OCI-LY7 (cell line): ENCODE measurements around the gene S100A1. TPM values are rescaled to one million over a fixed set of nuclear protein-coding genes. Genes with fewer than 3 reads are reported as not detected.

Experiments
- BruUV-seq: library from RNA; stranded (reverse); fragments of 400-500 nt; replicated peaks from 2 replicates; lab custom pipeline; 2021; lab: Mats Ljungman, UMichigan
- CTCF ChIA-PET: fragments of 300-600 bp; sonication (Branson Sonifier 250); formaldehyde crosslinking; loops from one replicate; lab custom pipeline; 2022; ENCODE audit warnings: antibody characterized with exemption; ENCODE audit not compliant: unreplicated experiment; lab: Charles Lee
- POLR2A ChIA-PET: fragments of 300-600 bp; sonication (Branson Sonifier 250); formaldehyde crosslinking; loops from one replicate; lab custom pipeline; 2022; ENCODE audit warnings: antibody characterized with exemption; lab: Charles Lee
- DNase-seq: peaks from one replicate; pipeline ENCODE4 v3.0.0-alpha.2; 2015; ENCODE audit warnings: low spot score
- H2AFZ ChIP-seq: fragments of 200-600 bp; sonication (generic), shearing (Covaris generic); 2 replicates; pipeline ENCODE4 v1.6.1; 2014; ENCODE audit warnings: mild to moderate bottlenecking, antibody characterized with exemption, low read length, moderate library complexity
- H3K27ac ChIP-seq: fragments of 200-600 bp; sonication (generic); 2 replicates; pipeline ENCODE4 v1.5.1; 2014; ENCODE audit warnings: mixed run types, low read depth, mild to moderate bottlenecking, moderate library complexity, low read length, inconsistent platforms; ENCODE audit not compliant: poor library complexity, severe bottlenecking
- H3K36me3 ChIP-seq: fragments of 200-600 bp; sonication (generic); 2 replicates; pipeline ENCODE4 v1.6.1; 2014; ENCODE audit warnings: mild to moderate bottlenecking, antibody characterized with exemption, low read length, moderate library complexity, mixed read lengths; ENCODE audit not compliant: insufficient read depth
- H3K4me1 ChIP-seq: fragments of 200-600 bp; sonication (generic); 2 replicates; pipeline ENCODE4 v1.5.1; 2014; ENCODE audit warnings: mild to moderate bottlenecking, low read length; ENCODE audit not compliant: insufficient read depth, poor library complexity, severe bottlenecking
- H3K4me2 ChIP-seq: fragments of 200-600 bp; sonication (generic); 2 replicates; pipeline ENCODE4 v1.6.1; 2014; ENCODE audit warnings: mild to moderate bottlenecking, low read length
- H3K4me3 ChIP-seq: fragments of 200-600 bp; sonication (generic); 2 replicates; pipeline ENCODE4 v1.5.1; 2014; ENCODE audit warnings: mild to moderate bottlenecking, low read depth, low read length; ENCODE audit not compliant: poor library complexity, severe bottlenecking
- H3K79me2 ChIP-seq: fragments of 200-600 bp; sonication (generic); 2 replicates; pipeline ENCODE4 v1.6.1; 2016; ENCODE audit warnings: low read depth, mild to moderate bottlenecking, low read length, moderate library complexity, mixed read lengths; ENCODE audit not compliant: insufficient read depth
- H3K9me2 ChIP-seq: fragments of 200-600 bp; sonication (generic); 2 replicates; pipeline ENCODE4 v1.6.1; 2016; ENCODE audit warnings: mild to moderate bottlenecking, low read length, mixed read lengths; ENCODE audit not compliant: insufficient read depth
- H3K9me3 ChIP-seq: fragments of 200-600 bp; sonication (generic); 2 replicates; pipeline ENCODE4 v1.6.1; 2014; ENCODE audit warnings: mild to moderate bottlenecking, mixed run types, low read length, mixed read lengths
- H4K20me1 ChIP-seq: fragments of 200-600 bp; sonication (generic); 2 replicates; pipeline ENCODE4 v1.6.1; 2014; ENCODE audit warnings: mild to moderate bottlenecking, antibody characterized with exemption, low read length, moderate library complexity, mixed read lengths; ENCODE audit not compliant: insufficient read depth
- CTCF ChIP-seq: fragments of 200-600 bp; sonication (generic); conservative IDR thresholded peaks from 2 replicates; pipeline ENCODE4 v1.5.1; 2014; ENCODE audit warnings: mild to moderate bottlenecking, antibody characterized with exemption, low read length, moderate library complexity, mixed read lengths
- EZH2phosphoT487 ChIP-seq: fragments of 200-600 bp; sonication (generic); IDR thresholded peaks from 2 replicates; pipeline ENCODE4 v1.6.1; 2018; ENCODE audit warnings: low read depth, borderline replicate concordance, mild to moderate bottlenecking, mixed run types, antibody characterized with exemption, low read length, moderate library complexity, mixed read lengths
- intact Hi-C: fragments of 100-400 bp; cut with micrococcal nuclease; formaldehyde crosslinking; loops from one replicate; pipeline ENCODE4 v1.10.0; 2022; ENCODE audit not compliant: unreplicated experiment
- total RNA-seq, 2 experiments: library from RNA; depleted of rRNA in 1 of 2; stranded (reverse); fragments of >200 nt in 1 of 2; shearing (Covaris generic) in 1 of 2; gene quantifications; 2 replicates each; pipeline ENCODE4 v1.2.3, GENCODE V29; 2014 to 2022

The S100A1 gene
- total RNA-seq, 2 experiments from 2014 or later: not detected

GRCh38 chr1:153643816-153644215 lies 15.6 kb downstream of the S100A1 start:
- Histone ChIP-seq H3K27ac (no peak overlapping the region), H3K4me2 (no peak overlapping the region), H4K20me1 (no peaks in the 10 kb centered on the region), H3K9me3 (no peaks in the 10 kb centered on the region), H3K4me1 (no peaks in the 10 kb centered on the region), H3K4me3 (no peak overlapping the region), H3K9me2 (no peaks in the 10 kb centered on the region), H2AFZ (no peak overlapping the region), H3K36me3 (peaks cover 88% of the 10 kb centered on the region), H3K79me2 (no peaks in the 10 kb centered on the region; the same call in 1 of the 2 replicates)
- intact Hi-C loops: no loop called here
- BruUV-seq: no TSS peak
- TF ChIP-seq CTCF (no peak), EZH2phosphoT487 (no peak)
- POLR2A ChIA-PET: interaction anchor here (0.8 to 2.2 kb wide), 3 partner anchors 9 to 26 kb away, joined by 4 to 8 read pairs (median 4); partner anchors contain the start of gene CHTOP
- DNase-seq: no peak
- CTCF ChIA-PET: interaction anchor here (0.6 kb wide), 1 partner anchor 28 kb away, joined by 3 read pairs; no protein-coding TSS in a partner anchor

- no peak overlapping the region for H3K4me3 ChIP-seq
- BruUV-seq: no TSS peak
- DNase-seq: no peak
- H3K4me1 ChIP-seq: no peaks in the 10 kb centered on the region
- H4K20me1 ChIP-seq: no peaks in the 10 kb centered on the region
- no peaks in the 10 kb centered on the region for H3K9me3 ChIP-seq
- H3K36me3 ChIP-seq: peaks cover 58% of the 10 kb centered on the region
- ChIA-PET POLR2A (interaction anchor here (0.6 kb wide), 1 partner anchor 11 kb away, joined by 3 read pairs; no protein-coding TSS in a partner anchor), CTCF (no interaction called here)
- H2AFZ ChIP-seq: no peak overlapping the region
- no peaks in the 10 kb centered on the region for H3K79me2 ChIP-seq
- intact Hi-C loops: no loop called here
- H3K9me2 ChIP-seq: no peaks in the 10 kb centered on the region
- no peak overlapping the region for H3K27ac ChIP-seq
- H3K4me2 ChIP-seq: no peak overlapping the region
- TF ChIP-seq EZH2phosphoT487 (no peak), CTCF (no peak)
Measured at GRCh38 chr1:153646672-153647345, 18.6 kb downstream of the S100A1 start.

DNA sequence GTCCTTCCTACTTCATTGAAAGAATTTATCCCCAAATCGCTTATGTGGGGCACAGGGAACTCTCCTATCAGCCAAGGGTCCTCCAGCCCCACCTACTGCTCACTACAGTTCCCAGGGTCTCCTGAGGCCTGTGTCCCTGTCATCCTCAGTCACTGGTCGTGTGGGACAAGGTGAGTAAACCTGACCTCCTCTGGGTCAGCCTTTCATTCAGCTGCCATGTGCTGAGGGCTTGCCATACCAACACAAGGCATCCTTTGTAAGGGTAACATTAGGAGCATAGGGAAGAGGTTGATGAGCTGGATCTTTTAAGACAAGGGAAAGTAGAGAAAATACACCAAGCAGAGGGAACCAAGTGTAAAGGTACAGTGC lies 19.1 kb downstream of the S100A1 start:
- POLR2A ChIA-PET: interaction anchor here (0.6 kb wide), 2 partner anchors 10 to 108 kb away, joined by 3 to 4 read pairs; no protein-coding TSS in a partner anchor
- Histone ChIP-seq H3K4me2 (no peak overlapping the region), H2AFZ (no peak overlapping the region), H3K9me2 (no peaks in the 10 kb centered on the region), H3K36me3 (peaks cover 52% of the 10 kb centered on the region), H3K79me2 (no peaks in the 10 kb centered on the region), H4K20me1 (no peaks in the 10 kb centered on the region), H3K9me3 (no peaks in the 10 kb centered on the region), H3K4me3 (no peak overlapping the region), H3K4me1 (no peaks in the 10 kb centered on the region), H3K27ac (no peak overlapping the region)
- intact Hi-C loops: no loop called here
- CTCF ChIA-PET: no interaction called here
- no peak for DNase-seq
- TF ChIP-seq CTCF (no peak), EZH2phosphoT487 (no peak)
- BruUV-seq: no TSS peak
